ENCODE measurements around the gene ZRANB3.
"Not testable (repeated sequence)": the region's sequence is repeated elsewhere in the genome, so short reads cannot be mapped to it uniquely, and the experiment has no call there.

The ZRANB3 gene

GRCh38 chr2:135531231-135532197 lies 496 bp upstream of the ZRANB3 start, which contains the start of gene R3HDM1:
Gene R3HDM1 (plus strand): TSS chr2:135531484. CDS start chr2:135604846, 73,362 bp downstream.
- in situ Hi-C loops (cut with HindIII; ENCODE audit: low pct_unique_long_range_greater_than_20kb, low sequenced_read_pairs) = no loop called here
- TF ChIP-seq JUND (IDR thresholded peaks at IDR 0.05; ENCODE audit: low read depth) = no peak

DNA sequence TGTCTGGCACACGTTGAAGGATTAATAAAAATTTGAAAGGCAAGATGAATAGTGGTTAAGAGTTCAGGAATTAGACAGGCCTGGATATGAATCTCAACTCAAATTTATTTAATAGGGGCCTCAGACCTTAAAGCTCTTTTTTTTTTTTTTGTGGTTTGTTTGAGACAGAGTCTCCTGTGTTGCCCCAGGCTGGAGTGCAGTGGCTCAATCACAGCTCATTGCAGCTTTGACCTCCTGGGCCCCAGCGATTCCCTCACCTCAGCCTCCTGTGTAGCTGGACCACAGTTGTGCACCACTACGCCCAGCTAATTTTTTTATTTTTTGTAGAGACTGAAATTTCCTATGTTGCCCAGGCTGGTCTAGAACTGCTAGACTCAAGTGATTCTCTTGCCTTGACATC lies 3.0 kb downstream of the ZRANB3 start:
- in situ Hi-C loops (cut with HindIII; ENCODE audit: low pct_unique_long_range_greater_than_20kb, low sequenced_read_pairs) = no loop called here
- no peak for TF ChIP-seq JUND (IDR thresholded peaks at IDR 0.05; ENCODE audit: low read depth)

More at GRCh38 chr2:135531231-135532197, 496 bp upstream of the ZRANB3 start, which contains the start of gene R3HDM1:
- DNase-seq (ENCODE audit: low read depth in 1 of 2, low spot score in 1 of 2) = peak; percentile 86 to 100

DNA sequence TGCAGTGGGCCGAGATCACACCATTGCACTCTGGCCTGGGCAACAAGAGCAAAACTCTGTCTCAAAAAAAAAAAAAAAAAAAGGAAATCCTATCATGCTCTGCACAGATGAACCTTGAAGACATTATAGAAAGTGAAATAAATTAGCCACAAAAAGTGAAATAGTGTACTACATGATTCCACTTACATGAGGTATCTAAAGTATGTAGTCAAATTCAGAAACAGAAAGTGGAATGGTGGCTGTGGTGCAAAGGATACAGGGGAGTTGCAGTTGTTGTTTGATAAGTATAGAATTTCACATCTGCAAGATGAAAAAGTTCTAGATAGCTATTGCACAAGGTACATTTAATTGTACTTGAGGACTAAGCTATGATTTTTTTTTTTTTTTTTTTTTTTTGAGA lies 5.2 kb downstream of the ZRANB3 start:
- in situ Hi-C loops (cut with HindIII; ENCODE audit: low pct_unique_long_range_greater_than_20kb, low sequenced_read_pairs) = no loop called here
- no peak for DNase-seq (ENCODE audit: low read depth in 1 of 2, low spot score in 1 of 2)
- TF ChIP-seq JUND (IDR thresholded peaks at IDR 0.05; ENCODE audit: low read depth) = no peak

More for the DNA sequence above, 3.0 kb downstream of the ZRANB3 start:
- DNase-seq (ENCODE audit: low read depth in 1 of 2, low spot score in 1 of 2) = no peak

GRCh38 chr2:135512099-135512498 lies 18.9 kb downstream of the ZRANB3 start:
- no peak for DNase-seq (ENCODE audit: low read depth in 1 of 2, low spot score in 1 of 2)
- in situ Hi-C loops (cut with HindIII; ENCODE audit: low pct_unique_long_range_greater_than_20kb, low sequenced_read_pairs) = no loop called here
- no peak for TF ChIP-seq JUND (IDR thresholded peaks at IDR 0.05; ENCODE audit: low read depth)

- in situ Hi-C loops (cut with HindIII; ENCODE audit: low pct_unique_long_range_greater_than_20kb, low sequenced_read_pairs) = no loop called here
- DNase-seq (ENCODE audit: low read depth in 1 of 2, low spot score in 1 of 2) = no peak
- TF ChIP-seq JUND (IDR thresholded peaks at IDR 0.05; ENCODE audit: low read depth) = no peak
Observed at GRCh38 chr2:135510577-135510976, 20.4 kb downstream of the ZRANB3 start.

- no peak for DNase-seq (ENCODE audit: low read depth in 1 of 2, low spot score in 1 of 2)
- no peak for TF ChIP-seq JUND (IDR thresholded peaks at IDR 0.05; ENCODE audit: low read depth)
- in situ Hi-C loops (cut with HindIII; ENCODE audit: low pct_unique_long_range_greater_than_20kb, low sequenced_read_pairs) = no loop called here
Observed at GRCh38 chr2:135504811-135505210, 26.2 kb downstream of the ZRANB3 start.

DNA sequence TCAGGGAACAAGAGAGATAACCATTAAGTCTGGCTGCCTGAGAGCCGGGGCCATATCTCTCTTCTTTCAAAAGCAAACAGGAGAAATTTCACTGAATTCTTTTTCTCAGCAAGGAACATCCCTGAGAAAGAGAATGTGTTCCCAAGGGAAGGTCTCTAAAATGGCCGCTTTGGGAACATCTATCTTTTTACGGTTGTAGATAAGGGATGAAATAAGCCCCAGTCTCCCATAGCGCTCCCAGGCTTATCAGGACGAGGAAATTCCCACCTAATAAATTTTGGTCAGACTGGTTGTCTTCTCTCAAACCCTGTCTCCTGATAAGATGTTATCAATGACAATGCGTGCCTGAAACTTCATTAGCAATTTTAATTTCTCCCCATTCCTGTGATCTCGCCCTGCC lies 32.4 kb downstream of the ZRANB3 start:
- in situ Hi-C loops (cut with HindIII; ENCODE audit: low pct_unique_long_range_greater_than_20kb, low sequenced_read_pairs); DNase-seq (ENCODE audit: low read depth in 1 of 2, low spot score in 1 of 2): not testable (repeated sequence)

DNA sequence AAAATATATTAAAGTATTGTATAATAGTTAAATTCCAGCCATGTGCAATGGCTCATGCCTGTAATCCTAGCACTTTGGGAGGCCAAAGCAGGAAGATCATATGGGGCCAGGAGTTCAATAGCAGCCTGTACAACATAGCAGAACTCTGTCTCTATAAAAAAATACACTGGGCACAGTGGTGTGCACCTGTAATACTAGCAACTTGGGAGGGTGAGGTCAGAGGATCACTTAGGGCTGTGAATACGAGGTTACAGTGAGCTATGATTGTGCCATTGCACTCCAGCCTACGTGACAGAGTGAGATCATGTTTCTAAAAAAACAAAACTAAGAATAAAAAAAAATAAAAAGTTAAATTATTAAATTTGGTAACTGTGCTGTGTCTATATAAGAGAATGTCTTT lies 36.1 kb downstream of the ZRANB3 start:
- no peak for DNase-seq (ENCODE audit: low read depth in 1 of 2, low spot score in 1 of 2)
- in situ Hi-C loops (cut with HindIII; ENCODE audit: low pct_unique_long_range_greater_than_20kb, low sequenced_read_pairs) = no loop called here
- TF ChIP-seq JUND (IDR thresholded peaks at IDR 0.05; ENCODE audit: low read depth) = no peak

GRCh38 chr2:135494503-135494902 lies 36.5 kb downstream of the ZRANB3 start:
- TF ChIP-seq JUND (IDR thresholded peaks at IDR 0.05; ENCODE audit: low read depth) = no peak
- DNase-seq (ENCODE audit: low read depth in 1 of 2, low spot score in 1 of 2) = no peak
- in situ Hi-C loops (cut with HindIII; ENCODE audit: low pct_unique_long_range_greater_than_20kb, low sequenced_read_pairs) = no loop called here

DNA sequence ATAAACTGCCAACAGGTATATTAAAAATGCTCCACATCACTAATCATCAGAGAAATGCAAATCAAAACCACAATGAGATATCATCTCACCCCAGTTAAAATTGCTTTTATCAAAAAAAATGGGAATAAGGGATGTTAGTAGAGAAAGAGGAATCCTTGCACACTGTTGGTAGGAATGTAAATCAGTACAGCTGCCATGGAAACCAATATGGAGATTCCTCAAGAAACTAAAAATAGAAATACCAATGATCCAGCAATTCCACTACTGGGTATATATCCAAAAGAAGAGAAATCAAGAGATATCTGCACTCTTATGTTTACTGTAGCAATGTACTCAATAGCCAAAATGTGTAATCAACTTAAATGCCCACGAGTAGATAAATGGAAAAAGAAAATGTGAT lies 40.6 kb downstream of the ZRANB3 start:
- no peak for DNase-seq (ENCODE audit: low read depth in 1 of 2, low spot score in 1 of 2)
- no peak for TF ChIP-seq JUND (IDR thresholded peaks at IDR 0.05; ENCODE audit: low read depth)
- in situ Hi-C loops (cut with HindIII; ENCODE audit: low pct_unique_long_range_greater_than_20kb, low sequenced_read_pairs) = no loop called here

- no peak for DNase-seq (ENCODE audit: low read depth in 1 of 2, low spot score in 1 of 2)
- TF ChIP-seq JUND (IDR thresholded peaks at IDR 0.05; ENCODE audit: low read depth) = no peak
- in situ Hi-C loops (cut with HindIII; ENCODE audit: low pct_unique_long_range_greater_than_20kb, low sequenced_read_pairs) = no loop called here
Observed at GRCh38 chr2:135485441-135485840, 45.6 kb downstream of the ZRANB3 start.

DNA sequence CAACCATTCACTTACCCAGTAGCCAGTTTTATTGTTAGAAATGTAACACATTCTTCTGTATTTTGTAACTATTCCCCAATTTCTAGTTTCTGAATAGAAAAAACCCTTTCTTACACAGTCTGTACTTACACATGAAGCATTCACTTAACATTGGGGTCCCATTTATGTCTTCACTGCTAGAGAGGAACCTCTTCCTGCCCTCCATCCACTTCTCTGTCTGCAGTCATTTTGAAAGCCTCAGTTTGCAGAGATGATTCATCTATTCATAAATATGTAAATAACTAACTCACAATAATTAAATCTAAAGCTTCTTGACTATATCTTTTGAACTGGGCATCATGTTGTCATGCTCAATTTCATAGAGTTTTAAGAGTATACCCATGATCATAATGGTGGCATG lies 55.9 kb downstream of the ZRANB3 start:
- in situ Hi-C loops (cut with HindIII; ENCODE audit: low pct_unique_long_range_greater_than_20kb, low sequenced_read_pairs) = no loop called here
- TF ChIP-seq JUND (IDR thresholded peaks at IDR 0.05; ENCODE audit: low read depth) = no peak
- DNase-seq (ENCODE audit: low read depth in 1 of 2, low spot score in 1 of 2) = no peak

DNA sequence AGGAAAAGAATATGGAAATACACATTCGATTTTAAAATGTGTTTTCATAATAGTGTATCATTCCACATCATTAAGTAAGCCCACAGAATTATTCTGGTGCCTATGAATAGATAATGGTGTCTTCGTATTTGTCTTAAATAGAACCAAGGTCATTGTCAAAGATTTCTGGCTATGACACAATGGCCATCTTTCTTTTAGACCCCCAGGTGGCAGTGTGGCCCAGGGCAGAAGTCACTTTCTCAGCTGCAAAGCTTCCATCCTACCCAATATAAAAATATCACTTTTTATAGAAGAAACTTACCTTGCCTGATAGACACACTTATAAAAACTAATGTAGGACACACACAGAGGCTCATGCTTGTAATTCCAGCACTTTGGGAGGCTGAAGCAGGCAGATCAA lies 57.5 kb downstream of the ZRANB3 start:
- in situ Hi-C loops (cut with HindIII; ENCODE audit: low pct_unique_long_range_greater_than_20kb, low sequenced_read_pairs) = no loop called here
- DNase-seq (ENCODE audit: low read depth in 1 of 2, low spot score in 1 of 2) = peak in 1 of 2 experiments; percentile 16
- no peak for TF ChIP-seq JUND (IDR thresholded peaks at IDR 0.05; ENCODE audit: low read depth)
